Peyer's patch (tissue), 4 donors: ENCODE measurements around the gene HCN2.

ENCODE experiments used
- POLR2A ChIP-seq, 2 donors: fragments of 450-650 bp; IDR thresholded peaks; one replicate each; pipeline ENCODE4 v1.5.1; 2017; ENCODE audit warnings: antibody characterized with exemption in 2 of 2, mild to moderate bottlenecking in 2 of 2, moderate library complexity in 2 of 2
- TF ChIP-seq, protein P1 (sequence below), 6 experiments: fragments of 450-650 bp in 4 of 6; fragments of 200-600 bp in 2 of 6; sonication (generic) in 1 of 6; IDR thresholded peaks; one replicate each; pipeline ENCODE4 v1.5.1; 2017 to 2019; ENCODE audit warnings: antibody characterized with exemption in 6 of 6, mild to moderate bottlenecking in 3 of 6, moderate library complexity in 1 of 6

- TF ChIP-seq, protein P1, sequence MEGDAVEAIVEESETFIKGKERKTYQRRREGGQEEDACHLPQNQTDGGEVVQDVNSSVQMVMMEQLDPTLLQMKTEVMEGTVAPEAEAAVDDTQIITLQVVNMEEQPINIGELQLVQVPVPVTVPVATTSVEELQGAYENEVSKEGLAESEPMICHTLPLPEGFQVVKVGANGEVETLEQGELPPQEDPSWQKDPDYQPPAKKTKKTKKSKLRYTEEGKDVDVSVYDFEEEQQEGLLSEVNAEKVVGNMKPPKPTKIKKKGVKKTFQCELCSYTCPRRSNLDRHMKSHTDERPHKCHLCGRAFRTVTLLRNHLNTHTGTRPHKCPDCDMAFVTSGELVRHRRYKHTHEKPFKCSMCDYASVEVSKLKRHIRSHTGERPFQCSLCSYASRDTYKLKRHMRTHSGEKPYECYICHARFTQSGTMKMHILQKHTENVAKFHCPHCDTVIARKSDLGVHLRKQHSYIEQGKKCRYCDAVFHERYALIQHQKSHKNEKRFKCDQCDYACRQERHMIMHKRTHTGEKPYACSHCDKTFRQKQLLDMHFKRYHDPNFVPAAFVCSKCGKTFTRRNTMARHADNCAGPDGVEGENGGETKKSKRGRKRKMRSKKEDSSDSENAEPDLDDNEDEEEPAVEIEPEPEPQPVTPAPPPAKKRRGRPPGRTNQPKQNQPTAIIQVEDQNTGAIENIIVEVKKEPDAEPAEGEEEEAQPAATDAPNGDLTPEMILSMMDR (IDR thresholded peaks at IDR 0.05), result no peak
- TF ChIP-seq POLR2A (IDR thresholded peaks at IDR 0.05), result no peak
Measured at GRCh38 chr19:567296-567900, 22.3 kb upstream of the HCN2 start.
